GM23338 (cell line): ENCODE results near the gene ATP23.

Experiments
- CTCF ChIP-seq, 2 experiments: fragments of 200-600 bp in 1 of 2; sonication (generic) in 1 of 2; conservative IDR thresholded peaks; 2 replicates each; pipeline versions ENCODE4 v1.5.1 to v1.6.1; 2016 to 2017; ENCODE audit warnings: antibody characterized with exemption in 2 of 2, low read depth in 2 of 2, mild to moderate bottlenecking in 2 of 2, moderate library complexity in 1 of 2
- ETS1 ChIP-seq: IDR thresholded peaks from 2 replicates; pipeline ENCODE4 v1.6.1; 2016; ENCODE audit warnings: antibody characterized with exemption
- EZH2 ChIP-seq: fragments of 200-600 bp; sonication (generic); IDR thresholded peaks from one replicate; pipeline ENCODE4 v1.8.0; 2017; ENCODE audit warnings: antibody characterized with exemption, mild to moderate bottlenecking, low read depth; ENCODE audit not compliant: unreplicated experiment
- REST ChIP-seq: IDR thresholded peaks from one replicate; pipeline ENCODE4 v1.6.1; 2018; ENCODE audit warnings: antibody characterized with exemption; ENCODE audit not compliant: unreplicated experiment

DNA sequence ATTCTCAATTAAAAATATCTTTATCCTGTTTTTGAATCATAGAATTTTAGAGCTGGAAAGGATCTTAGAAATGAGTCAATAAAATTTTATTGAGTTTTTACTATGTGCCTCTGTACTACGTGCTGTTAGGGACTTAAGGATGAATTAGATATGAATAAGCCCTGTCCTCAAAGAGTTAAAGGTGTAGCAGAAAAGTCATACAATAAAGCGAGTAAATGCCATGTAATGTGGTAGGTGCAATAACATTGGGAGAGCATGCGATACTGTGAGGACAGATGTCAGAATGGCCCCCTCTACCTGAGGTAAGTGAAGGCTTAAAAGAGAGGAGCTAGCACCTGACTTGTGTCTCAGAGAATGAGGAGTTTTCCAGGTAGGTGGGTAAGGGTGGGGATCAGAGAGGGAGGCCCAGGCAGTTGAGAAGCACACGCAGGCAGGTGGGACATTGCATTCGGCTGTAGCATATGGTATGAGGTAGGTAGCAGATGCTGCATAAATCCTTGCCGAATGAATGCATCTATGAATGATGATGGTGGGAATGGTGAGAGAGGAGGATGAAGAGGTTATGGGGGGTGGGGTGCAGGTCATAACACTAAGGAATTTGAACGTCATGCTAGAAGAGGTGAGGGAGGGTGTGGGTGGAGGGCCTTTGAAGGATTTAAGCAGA, 35.4 kb upstream of the ATP23 start:
- TF ChIP-seq CTCF (conservative IDR thresholded peaks at IDR 0.05; ENCODE audit: low read depth in 2 of 2) (no peak), ETS1 (no peak), REST (no peak), EZH2 (no peak)
